Mucosa of descending colon (tissue), 3 donors: Measurements from ENCODE around the gene SAA1. TPM values are rescaled to one million over a fixed set of nuclear protein-coding genes. Genes with fewer than 3 reads are reported as not detected.
"Not testable (repeated sequence)": the region's sequence is repeated elsewhere in the genome, so short reads cannot be mapped to it uniquely, and the experiment has no call there.

Experiments used
- ATAC-seq: fragments of 200-7000 bp; cut with Tn5 transposase; one replicate; pipeline ENCODE4 v1.9.1; 2020; ENCODE audit warnings: mild to moderate bottlenecking, moderate library complexity
- DNase-seq, 3 donors: peaks; one replicate each; pipeline ENCODE4 v3.0.0-alpha.2; 2020
- H3K36me3 ChIP-seq: fragments of 200-600 bp; one replicate; pipeline ENCODE4 v1.8.0; 2021; ENCODE audit warnings: low read depth, mild to moderate bottlenecking
- H3K4me1 ChIP-seq: fragments of 200-600 bp; one replicate; pipeline ENCODE4 v1.8.0; 2021; ENCODE audit warnings: low read depth, mild to moderate bottlenecking
- H3K4me3 ChIP-seq: fragments of 200-600 bp; one replicate; pipeline ENCODE4 v1.8.0; 2021; ENCODE audit warnings: mild to moderate bottlenecking
- H3K9me3 ChIP-seq: fragments of 200-600 bp; one replicate; pipeline ENCODE4 v1.8.0; 2021; ENCODE audit warnings: mild to moderate bottlenecking
- intact Hi-C, 2 donors: fragments of 100-400 bp; cut with DNase I in 1 of 2; cut with micrococcal nuclease in 1 of 2; formaldehyde crosslinking; loops; one replicate each; pipeline versions ENCODE4 v1.11.0 to v1.11.1; 2022; cut with DNase I, micrococcal nuclease
- total RNA-seq, 3 donors: library from RNA; stranded (reverse); fragmentation: NEBNext Ultra II Directional in 2 of 3; extraction: Animal tissue kit (Norgen Biotek cat#: 25700) in 2 of 3; gene quantifications; one replicate each; pipeline versions ENCODE4 v1.2.1 to v1.2.4, GENCODE V29; 2021 to 2023
- TF ChIP-seq, protein P1 (sequence below): fragments of 200-600 bp; IDR thresholded peaks from one replicate; pipeline ENCODE4 v1.8.0; 2022; ENCODE audit warnings: antibody characterized with exemption, mild to moderate bottlenecking
- donor health status: DM: no; HTN: no; CAD: no; lungs with moderate emphysema.
- donor health status: DM: no; HTN: no; CAD: no.
- donor health status: DM: no; HTN: yes; CAD: no.

SAA1 gene
- total RNA-seq, 3 donors from 2014 or later: 3.9 to 11.3 (median 8.0) TPM

DNA sequence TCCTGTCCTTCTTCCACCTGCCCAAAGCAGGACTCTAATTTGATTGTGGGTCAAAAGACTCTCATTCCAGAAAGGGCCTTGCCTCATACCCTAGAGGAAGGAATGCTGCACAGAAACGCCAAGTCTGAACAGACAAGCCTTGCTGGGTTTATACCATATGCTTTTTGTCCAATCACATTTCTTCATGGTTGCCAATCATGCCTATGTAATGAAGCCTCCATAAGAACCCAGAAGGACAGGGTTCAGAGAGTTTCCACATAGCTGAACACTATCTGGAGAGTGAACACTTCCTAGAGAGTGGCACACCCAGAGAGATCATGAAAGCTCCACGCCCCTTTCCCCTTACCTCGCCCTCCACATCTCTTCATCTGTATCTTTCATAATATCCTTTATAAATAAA lies 12.8 kb upstream of the SAA1 start:
- Histone ChIP-seq H3K4me1 (no peaks in the 10 kb centered on the region), H3K9me3 (no peaks in the 10 kb centered on the region), H3K36me3 (no peaks in the 10 kb centered on the region), H3K4me3 (no peak overlapping the region)
- no peak for DNase-seq
- TF ChIP-seq, protein P1, sequence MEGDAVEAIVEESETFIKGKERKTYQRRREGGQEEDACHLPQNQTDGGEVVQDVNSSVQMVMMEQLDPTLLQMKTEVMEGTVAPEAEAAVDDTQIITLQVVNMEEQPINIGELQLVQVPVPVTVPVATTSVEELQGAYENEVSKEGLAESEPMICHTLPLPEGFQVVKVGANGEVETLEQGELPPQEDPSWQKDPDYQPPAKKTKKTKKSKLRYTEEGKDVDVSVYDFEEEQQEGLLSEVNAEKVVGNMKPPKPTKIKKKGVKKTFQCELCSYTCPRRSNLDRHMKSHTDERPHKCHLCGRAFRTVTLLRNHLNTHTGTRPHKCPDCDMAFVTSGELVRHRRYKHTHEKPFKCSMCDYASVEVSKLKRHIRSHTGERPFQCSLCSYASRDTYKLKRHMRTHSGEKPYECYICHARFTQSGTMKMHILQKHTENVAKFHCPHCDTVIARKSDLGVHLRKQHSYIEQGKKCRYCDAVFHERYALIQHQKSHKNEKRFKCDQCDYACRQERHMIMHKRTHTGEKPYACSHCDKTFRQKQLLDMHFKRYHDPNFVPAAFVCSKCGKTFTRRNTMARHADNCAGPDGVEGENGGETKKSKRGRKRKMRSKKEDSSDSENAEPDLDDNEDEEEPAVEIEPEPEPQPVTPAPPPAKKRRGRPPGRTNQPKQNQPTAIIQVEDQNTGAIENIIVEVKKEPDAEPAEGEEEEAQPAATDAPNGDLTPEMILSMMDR: no peak
- intact Hi-C loops: no loop called here
- peak; percentile 82 for ATAC-seq

- Histone ChIP-seq H3K36me3 (no peaks in the 10 kb centered on the region), H3K4me3 (no peak overlapping the region), H3K4me1 (no peaks in the 10 kb centered on the region), H3K9me3 (no peaks in the 10 kb centered on the region)
- ATAC-seq: no peak
- TF ChIP-seq, protein P1: no peak
- intact Hi-C loops: no loop called here
- DNase-seq: no peak
Measured at GRCh38 chr11:18253778-18254338, 12.2 kb upstream of the SAA1 start.

DNA sequence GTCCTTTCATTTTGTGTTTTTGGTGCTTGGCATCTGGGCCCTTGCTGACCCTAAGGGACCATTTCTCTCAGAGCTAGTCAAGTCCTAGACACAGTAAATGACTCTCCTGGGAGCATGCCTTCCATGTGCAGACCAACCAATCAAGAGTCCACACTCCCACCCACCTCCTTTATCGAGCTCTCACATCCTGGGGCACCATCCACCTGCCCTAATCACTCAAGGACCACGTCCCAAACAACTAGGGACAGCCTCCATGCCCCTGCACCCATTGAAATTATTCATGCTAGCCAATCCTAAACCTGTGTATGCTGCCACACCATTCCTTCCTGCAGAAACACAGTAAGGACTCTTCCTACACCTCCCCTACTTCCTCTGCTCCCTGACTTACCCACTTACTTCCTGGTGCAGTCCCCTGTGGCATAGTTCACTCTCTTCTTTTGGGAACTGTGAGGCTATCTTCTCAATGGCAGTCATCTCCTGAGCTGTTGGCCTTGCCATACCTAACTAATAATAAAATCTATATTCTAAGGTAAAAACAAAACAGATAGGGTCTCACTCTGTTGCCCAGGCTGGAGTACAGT lies 11.2 kb upstream of the SAA1 start:
- no peaks in the 10 kb centered on the region for H3K4me1 ChIP-seq
- DNase-seq (no peak), ATAC-seq (no peak)
- no peaks in the 10 kb centered on the region for H3K9me3 ChIP-seq
- H3K4me3 ChIP-seq: no peak overlapping the region
- no peaks in the 10 kb centered on the region for H3K36me3 ChIP-seq
- intact Hi-C loops: no loop called here
- TF ChIP-seq, protein P1: no peak

DNA sequence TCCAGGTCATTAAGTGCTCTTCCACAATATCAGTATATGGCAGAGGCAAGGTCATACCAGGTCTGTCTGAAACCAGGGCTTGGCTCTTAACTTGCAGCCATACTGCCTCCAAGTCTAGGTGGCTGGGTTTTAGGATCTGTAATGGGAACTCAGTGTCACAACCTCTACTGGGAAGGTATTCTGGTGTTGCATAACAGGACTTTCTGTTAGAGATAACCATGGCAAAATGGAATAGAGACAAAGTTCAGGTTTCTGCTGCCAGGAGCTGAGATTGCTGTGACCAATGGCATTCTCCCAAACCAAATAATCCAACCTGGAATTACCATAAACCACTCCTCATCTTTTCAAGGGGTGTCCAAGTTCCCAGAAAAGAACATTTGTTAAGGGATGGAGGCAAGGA lies 6.8 kb upstream of the SAA1 start:
- DNase-seq: no peak
- TF ChIP-seq, protein P1: no peak
- peak; percentile 77 for ATAC-seq
- intact Hi-C loops: no loop called here
- Histone ChIP-seq H3K9me3 (no peaks in the 10 kb centered on the region), H3K36me3 (no peaks in the 10 kb centered on the region), H3K4me1 (no peaks in the 10 kb centered on the region), H3K4me3 (no peak overlapping the region)

- no peak for ATAC-seq
- TF ChIP-seq, protein P1: no peak
- intact Hi-C loops: no loop called here
Measured at GRCh38 chr11:18261721-18262120, 4.3 kb upstream of the SAA1 start.

GRCh38 chr11:18262681-18263350 lies 3.2 kb upstream of the SAA1 start:
- H3K9me3 ChIP-seq, H3K4me1 ChIP-seq, H3K4me3 ChIP-seq, H3K36me3 ChIP-seq, ATAC-seq, intact Hi-C loops, DNase-seq: not testable (repeated sequence)

More at GRCh38 chr11:18261721-18262120, 4.3 kb upstream of the SAA1 start:
- no peak for DNase-seq
- H3K4me3 ChIP-seq: no peak overlapping the region
- no peaks in the 10 kb centered on the region for H3K4me1 ChIP-seq
- no peaks in the 10 kb centered on the region for H3K36me3 ChIP-seq
- H3K9me3 ChIP-seq: no peaks in the 10 kb centered on the region
